GM18951 (cell line): Measurements from ENCODE around the gene ADAM17.
"Not testable (repeated sequence)": the region's sequence is repeated elsewhere in the genome, so short reads cannot be mapped to it uniquely, and the experiment has no call there.

ENCODE experiments used
- POLR2A ChIP-seq: IDR thresholded peaks from 4 replicates; pipeline ENCODE4 v1.6.1; 2011; ENCODE audit warnings: mild to moderate bottlenecking; ENCODE audit not compliant: insufficient read length, insufficient read depth; ENCODE audit errors: extremely low read depth
- in situ Hi-C: fragments of 300-500 bp; cut with MboI; formaldehyde crosslinking; loops from one replicate; pipeline ENCODE4 v1.12.0; 2022; ENCODE audit warnings: low sequenced_read_pairs, mixed read lengths, inconsistent platforms; ENCODE audit not compliant: unreplicated experiment

ADAM17 gene

GRCh38 chr2:9552219-9553178, 3.1 kb downstream of the ADAM17 start:
- in situ Hi-C loops = no loop called here
- no peak for TF ChIP-seq POLR2A

DNA sequence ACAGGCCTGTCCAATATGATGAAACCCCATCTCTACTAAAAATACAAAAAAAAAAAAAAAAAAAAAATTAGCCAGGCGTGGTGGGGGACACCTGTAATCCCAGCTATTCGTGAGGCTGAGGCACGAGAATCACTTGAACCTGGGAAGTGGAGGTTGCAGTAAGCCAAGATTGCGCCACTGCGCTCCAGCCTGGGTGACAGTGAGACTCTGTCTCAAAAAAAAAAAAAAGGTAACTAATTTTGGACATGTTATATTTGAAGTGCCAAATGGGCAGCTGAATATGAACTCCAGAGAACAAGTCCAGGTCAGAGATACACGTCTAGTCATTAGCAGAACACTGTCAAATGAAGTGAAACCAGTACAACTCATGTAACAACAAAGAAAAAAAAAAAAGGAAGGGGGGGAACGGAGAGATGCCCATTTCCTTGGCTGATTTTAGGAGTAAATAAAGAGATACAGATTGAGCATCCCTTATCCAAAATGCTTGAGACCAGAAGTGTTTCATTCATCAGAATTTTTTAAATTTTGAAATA, 4.7 kb downstream of the ADAM17 start:
- in situ Hi-C loops = not testable (repeated sequence)

- in situ Hi-C loops = no loop called here
- no peak for TF ChIP-seq POLR2A
Observed at GRCh38 chr2:9549420-9549819, 6.2 kb downstream of the ADAM17 start.

DNA sequence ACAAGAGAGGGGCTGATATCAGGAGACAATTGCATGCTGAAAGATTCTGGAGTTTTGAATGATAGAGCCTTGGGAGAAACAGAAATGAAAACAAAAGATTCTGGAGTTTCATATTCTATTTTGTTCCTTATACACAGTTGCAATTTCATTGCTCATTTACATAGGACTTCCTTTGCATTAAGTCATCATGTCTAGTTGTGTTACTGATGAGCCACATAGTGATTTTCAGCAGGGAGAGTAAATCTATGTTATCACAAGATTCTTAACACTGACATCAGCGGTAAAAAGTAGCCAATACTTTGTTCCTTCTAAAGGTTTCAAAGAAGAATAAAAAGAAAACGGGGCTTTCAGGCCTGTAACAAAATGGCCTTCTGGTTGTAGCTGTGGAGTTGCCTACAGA, 7.1 kb downstream of the ADAM17 start:
- in situ Hi-C loops = no loop called here
- no peak for TF ChIP-seq POLR2A

DNA sequence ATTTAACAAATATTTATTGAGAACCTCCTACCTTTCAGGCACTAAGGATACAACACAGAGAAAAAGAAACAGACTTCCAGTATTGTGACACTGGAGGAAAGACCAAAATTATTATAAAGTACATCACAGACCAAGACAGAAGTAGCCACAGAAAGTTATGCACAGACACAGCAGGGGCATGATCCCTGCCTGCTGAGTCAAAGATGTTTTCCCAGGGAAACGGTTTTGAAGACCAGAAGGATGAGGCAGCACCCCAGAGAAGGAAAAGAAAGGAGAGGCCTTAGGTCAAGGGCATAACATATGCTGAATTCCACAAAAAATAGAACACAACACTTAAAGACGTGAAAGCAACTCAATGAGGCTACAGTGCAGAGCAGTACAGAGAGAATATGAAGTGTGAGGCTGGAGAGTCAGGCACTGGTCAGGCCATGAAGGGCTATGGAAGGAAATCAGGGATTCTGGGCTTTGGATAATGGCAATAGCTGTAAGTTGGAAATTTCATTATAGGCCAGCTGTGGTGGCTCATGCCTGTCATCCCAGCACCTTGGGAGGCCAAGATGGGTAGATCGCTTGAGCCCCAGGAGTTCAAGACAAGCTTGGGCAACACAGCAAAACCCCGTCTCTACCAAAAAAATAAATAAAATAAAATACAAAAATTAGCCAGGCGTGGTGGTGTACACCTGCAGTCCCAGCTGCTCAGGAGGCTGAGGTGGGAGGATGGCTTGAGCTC, 8.2 kb downstream of the ADAM17 start:
- in situ Hi-C loops = no loop called here
- TF ChIP-seq POLR2A = no peak

- in situ Hi-C loops = no loop called here
- no peak for TF ChIP-seq POLR2A
Observed at GRCh38 chr2:9545502-9545901, 10.1 kb downstream of the ADAM17 start.

DNA sequence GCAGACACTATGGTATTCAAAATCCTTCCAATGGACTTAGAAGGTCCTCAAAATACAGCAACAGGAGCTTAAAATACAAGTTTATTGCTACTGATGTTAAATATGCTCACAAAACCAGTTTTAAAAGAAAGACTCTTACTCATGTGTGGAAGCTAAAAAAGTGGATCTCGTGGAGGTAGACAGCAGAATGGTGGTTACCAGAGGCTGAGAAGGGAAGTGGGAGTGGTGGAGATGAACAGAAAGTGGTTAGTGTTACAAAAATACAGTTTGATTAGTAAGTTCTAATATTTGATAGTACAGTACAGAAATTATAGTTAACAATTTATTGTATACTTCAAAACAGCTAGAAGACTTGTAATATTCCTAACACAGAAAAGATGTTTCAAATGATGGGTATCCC, 12.1 kb downstream of the ADAM17 start:
- in situ Hi-C loops = no loop called here
- TF ChIP-seq POLR2A = no peak

GRCh38 chr2:9539531-9539930, 16.1 kb downstream of the ADAM17 start:
- in situ Hi-C loops = no loop called here
- TF ChIP-seq POLR2A = no peak

DNA sequence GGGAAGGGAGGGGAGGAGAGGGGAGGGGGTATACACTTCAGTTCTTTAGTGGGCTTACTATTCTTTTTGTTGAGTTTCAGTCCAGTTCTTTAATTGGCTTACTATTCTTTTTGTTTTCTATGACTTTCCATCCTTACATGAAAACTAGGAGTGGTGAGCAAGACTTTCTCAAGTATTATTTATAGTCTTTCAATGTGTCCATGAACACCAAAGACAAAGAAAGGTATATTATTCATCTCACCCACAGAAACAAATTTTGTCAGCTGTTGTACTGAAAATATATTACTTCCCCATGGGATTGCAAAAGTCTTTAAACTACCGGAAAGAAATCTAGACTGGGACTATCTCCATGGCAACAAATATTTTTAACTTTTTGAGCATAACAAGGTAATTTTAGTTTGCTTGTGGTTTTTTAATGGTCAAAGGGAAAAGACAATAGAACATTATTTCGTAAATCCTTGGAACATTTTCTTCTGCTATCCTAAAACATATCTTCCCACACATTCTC, 17.6 kb downstream of the ADAM17 start:
- in situ Hi-C loops = no loop called here

GRCh38 chr2:9536504-9536903, 19.1 kb downstream of the ADAM17 start:
- in situ Hi-C loops = no loop called here
- no peak for TF ChIP-seq POLR2A

More for the DNA sequence above, 17.6 kb downstream of the ADAM17 start:
- no peak for TF ChIP-seq POLR2A

- in situ Hi-C loops = no loop called here
- no peak for TF ChIP-seq POLR2A
Observed at GRCh38 chr2:9535177-9535576, 20.5 kb downstream of the ADAM17 start.

DNA sequence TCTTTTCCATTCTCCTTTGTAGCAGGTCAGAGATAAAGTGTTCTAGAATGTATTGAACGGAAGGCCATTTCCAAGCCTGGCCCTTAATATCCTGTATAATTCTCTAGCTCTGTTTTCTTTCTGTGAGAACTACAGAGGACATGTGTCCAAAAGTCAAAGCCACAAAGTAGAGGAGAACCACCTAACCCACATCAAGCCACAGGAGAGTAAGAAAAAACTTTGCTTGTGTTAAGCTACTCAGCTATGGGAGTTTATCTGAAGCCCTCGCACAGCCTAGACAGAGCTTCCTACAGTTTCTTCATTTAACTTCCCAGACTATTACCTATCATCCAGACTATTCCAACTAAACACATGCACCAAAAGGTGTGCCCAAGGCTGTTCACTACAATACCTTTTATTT, 22.0 kb downstream of the ADAM17 start:
- in situ Hi-C loops = no loop called here

DNA sequence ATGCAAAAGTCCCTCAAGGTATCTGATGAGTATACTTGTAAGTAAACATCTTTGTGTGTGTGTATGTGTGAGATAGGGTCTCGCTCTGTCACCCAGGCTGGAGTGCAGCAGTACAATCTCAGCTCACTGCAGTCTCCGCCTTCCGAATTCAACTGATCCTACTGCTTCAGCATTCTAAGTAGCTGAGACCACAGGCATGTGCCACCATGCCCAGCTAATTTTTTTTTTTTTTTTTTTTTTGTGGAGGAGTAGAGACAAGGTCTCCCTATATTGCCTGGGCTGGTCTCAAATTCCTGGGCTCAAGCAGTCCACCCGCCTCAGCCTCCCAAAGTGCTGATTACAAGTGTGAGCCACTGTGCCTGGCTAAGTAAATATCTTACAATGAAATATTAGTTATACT, 23.2 kb downstream of the ADAM17 start:
- TF ChIP-seq POLR2A = no peak
- in situ Hi-C loops = no loop called here

More for the DNA sequence above, 22.0 kb downstream of the ADAM17 start:
- no peak for TF ChIP-seq POLR2A

GRCh38 chr2:9527995-9528787, 27.4 kb downstream of the ADAM17 start:
- no peak for TF ChIP-seq POLR2A
- in situ Hi-C loops = no loop called here
